Measurements from ENCODE around the gene PRKG1. TPM values are rescaled to one million over a fixed set of nuclear protein-coding genes. Genes with fewer than 3 reads are reported as not detected.

Gene PRKG1
- total RNA-seq, 2 donors from 2014 or later, result 8.1 to 16.6 TPM

- DNase-seq, result no peak
- no peaks in the 10 kb centered on the region for H3K4me1 ChIP-seq
- no peaks in the 10 kb centered on the region for H3K27me3 ChIP-seq
- no peak overlapping the region for H3K9ac ChIP-seq (ENCODE audit: low read depth in 2 of 2, low read length in 2 of 2)
- no peaks in the 10 kb centered on the region for H3K9me3 ChIP-seq
- no peaks in the 10 kb centered on the region for H3K36me3 ChIP-seq
- TF ChIP-seq CTCF (IDR thresholded peaks at IDR 0.05), result no peak
- no peak overlapping the region for H3K4me3 ChIP-seq
- intact Hi-C loops (cut with DNase I), result no loop called here
- no peak overlapping the region for H3K27ac ChIP-seq
Measured at GRCh38 chr10:51524041-51524440, 449.8 kb downstream of the PRKG1 start.

- H3K36me3 ChIP-seq, result no peaks in the 10 kb centered on the region
- intact Hi-C loops (cut with DNase I), result no loop called here
- TF ChIP-seq CTCF (IDR thresholded peaks at IDR 0.05), result no peak
- no peaks in the 10 kb centered on the region for H3K9me3 ChIP-seq
- H3K4me1 ChIP-seq, result no peaks in the 10 kb centered on the region
- no peak for DNase-seq
- no peak overlapping the region for H3K4me3 ChIP-seq
- H3K9ac ChIP-seq (ENCODE audit: low read depth in 2 of 2, low read length in 2 of 2), result no peak overlapping the region
- H3K27me3 ChIP-seq, result no peaks in the 10 kb centered on the region
- H3K27ac ChIP-seq, result no peak overlapping the region
Measured at GRCh38 chr10:51527522-51528219, 453.4 kb downstream of the PRKG1 start.

GRCh38 chr10:51528527-51528926, 454.2 kb downstream of the PRKG1 start:
- H3K4me1 ChIP-seq, result no peaks in the 10 kb centered on the region
- no peak overlapping the region for H3K27ac ChIP-seq
- no peaks in the 10 kb centered on the region for H3K9me3 ChIP-seq
- intact Hi-C loops (cut with DNase I), result no loop called here
- no peak overlapping the region for H3K9ac ChIP-seq (ENCODE audit: low read depth in 2 of 2, low read length in 2 of 2)
- no peaks in the 10 kb centered on the region for H3K36me3 ChIP-seq
- no peaks in the 10 kb centered on the region for H3K27me3 ChIP-seq
- DNase-seq, result no peak
- no peak overlapping the region for H3K4me3 ChIP-seq
- no peak for TF ChIP-seq CTCF (IDR thresholded peaks at IDR 0.05)

GRCh38 chr10:51530541-51530940, 456.3 kb downstream of the PRKG1 start:
- Histone ChIP-seq H3K27ac (no peak overlapping the region), H3K4me3 (no peak overlapping the region), H3K36me3 (no peaks in the 10 kb centered on the region), H3K27me3 (no peaks in the 10 kb centered on the region), H3K9ac (ENCODE audit: low read depth in 2 of 2, low read length in 2 of 2) (no peak overlapping the region), H3K9me3 (no peaks in the 10 kb centered on the region), H3K4me1 (no peaks in the 10 kb centered on the region)
- intact Hi-C loops (cut with DNase I), result no loop called here
- TF ChIP-seq CTCF (IDR thresholded peaks at IDR 0.05), result no peak
- no peak for DNase-seq

- no peaks in the 10 kb centered on the region for H3K36me3 ChIP-seq
- no peak overlapping the region for H3K9ac ChIP-seq (ENCODE audit: low read depth in 2 of 2, low read length in 2 of 2)
- intact Hi-C loops (cut with DNase I), result no loop called here
- H3K27ac ChIP-seq, result no peak overlapping the region
- H3K4me1 ChIP-seq, result no peaks in the 10 kb centered on the region
- no peaks in the 10 kb centered on the region for H3K9me3 ChIP-seq
- H3K4me3 ChIP-seq, result no peak overlapping the region
- no peak for TF ChIP-seq CTCF (IDR thresholded peaks at IDR 0.05)
- H3K27me3 ChIP-seq, result no peaks in the 10 kb centered on the region
- no peak for DNase-seq
Measured at GRCh38 chr10:51532044-51532443, 457.8 kb downstream of the PRKG1 start.

Data from colonic mucosa (tissue), 4 donors.